Esophagus mucosa (tissue), 1 donor: ENCODE data around the gene SMARCE1. TPM values are rescaled to one million over a fixed set of nuclear protein-coding genes. Genes with fewer than 3 reads are reported as not detected.
"Not testable (repeated sequence)": the region's sequence is repeated elsewhere in the genome, so short reads cannot be mapped to it uniquely, and the experiment has no call there.

Source experiments
- ATAC-seq: fragments of 200-7000 bp; cut with Tn5 transposase; one replicate; pipeline ENCODE4 v1.9.1; 2020
- total RNA-seq: library from RNA; stranded (reverse); gene quantifications from one replicate; pipeline ENCODE4 v1.2.4, GENCODE V29; 2023
- donor health status: DM: yes; HTN: yes; CAD: no.

Gene SMARCE1
- total RNA-seq, 1 donor from 2014 or later: 51.7 TPM

DNA sequence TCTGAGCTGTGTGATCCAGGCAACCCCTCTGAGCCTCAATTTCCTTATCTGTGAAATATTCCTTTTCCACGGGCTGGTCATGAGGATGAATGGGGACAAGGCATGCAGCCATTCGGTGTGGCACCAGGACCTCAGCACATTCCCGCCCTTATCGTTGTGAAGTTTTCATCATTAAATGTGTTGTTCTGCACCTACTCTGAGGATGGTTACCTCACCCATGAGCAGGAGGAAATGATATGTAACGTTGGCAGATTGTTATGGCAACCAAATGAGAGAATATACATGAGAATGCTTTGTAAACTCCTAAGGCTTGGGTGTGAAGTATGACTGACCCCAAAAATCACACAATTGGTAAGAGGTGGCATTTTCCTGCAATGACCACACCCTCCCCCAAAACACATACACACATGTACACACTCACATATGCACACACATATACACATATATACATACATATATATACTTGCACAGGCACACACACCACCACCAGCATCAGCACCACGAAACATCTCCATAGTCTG lies 39.5 kb downstream of the SMARCE1 start:
- ATAC-seq: no peak

DNA sequence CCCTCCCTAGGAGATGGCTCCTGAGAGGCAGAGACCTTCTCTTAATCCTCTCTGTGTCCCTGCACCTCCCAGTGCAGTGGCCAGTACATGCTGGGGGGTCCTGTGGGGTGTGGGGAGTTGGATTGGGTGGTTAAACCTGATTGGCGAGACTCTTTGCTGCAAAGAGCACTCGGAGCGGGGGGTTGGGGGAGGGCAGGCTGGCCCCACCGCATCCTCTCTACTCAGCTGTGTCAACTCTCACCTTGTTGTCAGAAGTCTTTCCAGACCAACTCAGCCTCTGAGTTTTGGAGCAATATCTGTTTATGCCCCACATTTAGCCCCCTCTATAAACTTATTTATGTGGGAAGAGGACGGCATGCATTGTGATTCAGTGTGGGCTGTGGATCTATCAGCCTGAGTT lies 40.0 kb downstream of the SMARCE1 start:
- no peak for ATAC-seq

DNA sequence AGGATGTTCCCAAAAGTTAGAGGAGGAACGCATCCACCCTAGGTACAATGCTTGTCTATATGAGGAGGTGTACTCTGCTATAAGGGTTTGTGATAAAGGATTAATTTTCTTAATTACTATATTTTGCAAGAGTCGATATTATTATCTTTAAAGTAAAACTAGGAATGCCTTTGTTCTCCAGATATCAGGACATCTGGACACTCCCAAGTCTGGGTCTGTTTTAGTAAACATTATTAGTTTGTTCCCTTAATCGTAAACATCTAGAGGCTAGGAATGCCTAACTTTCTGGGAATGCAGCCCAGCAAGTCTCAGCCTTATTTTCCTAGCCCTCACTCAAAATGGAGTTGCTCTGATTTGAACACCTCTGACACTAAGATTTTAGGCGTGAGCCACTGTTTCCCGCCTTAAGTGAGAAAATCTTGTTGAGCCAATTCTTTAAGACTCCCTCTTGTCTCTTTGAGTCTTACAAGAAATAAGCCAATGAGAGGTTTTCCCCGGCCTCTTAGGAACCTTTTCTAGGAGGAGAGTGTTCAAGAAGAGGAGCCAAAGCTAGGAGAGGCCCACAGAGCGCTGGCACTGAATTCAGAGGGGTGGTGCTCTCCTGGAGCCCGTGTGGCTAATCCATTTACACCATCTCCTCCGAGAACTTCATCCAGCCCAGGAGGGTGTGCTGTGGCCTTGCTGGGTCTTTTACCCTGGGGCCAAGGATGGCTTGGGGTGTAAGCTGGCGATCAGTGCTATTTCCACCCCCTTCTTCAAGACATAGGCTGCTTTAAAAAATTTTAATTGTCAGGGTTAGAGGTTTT lies 40.9 kb downstream of the SMARCE1 start:
- ATAC-seq: no peak

DNA sequence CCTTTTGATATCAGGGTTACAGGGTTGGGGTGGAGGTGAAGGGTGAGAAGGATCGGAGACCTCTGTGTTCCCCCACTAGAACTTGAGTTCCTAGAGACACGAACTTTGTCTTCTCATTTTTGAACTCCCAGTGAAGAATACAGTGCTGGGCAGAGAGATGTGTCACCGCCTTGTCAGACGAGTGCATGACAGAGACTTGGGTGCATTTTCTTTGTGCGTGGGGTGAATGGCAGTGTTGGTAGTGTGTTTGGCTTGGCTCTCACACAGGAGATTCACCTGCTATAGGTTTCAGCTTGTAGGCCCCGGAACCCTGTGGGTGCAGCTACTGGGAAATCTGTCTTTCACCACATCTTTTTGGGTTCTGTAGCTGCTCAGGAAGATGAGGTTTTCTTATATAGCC lies 42.3 kb downstream of the SMARCE1 start:
- ATAC-seq: peak; percentile 52

DNA sequence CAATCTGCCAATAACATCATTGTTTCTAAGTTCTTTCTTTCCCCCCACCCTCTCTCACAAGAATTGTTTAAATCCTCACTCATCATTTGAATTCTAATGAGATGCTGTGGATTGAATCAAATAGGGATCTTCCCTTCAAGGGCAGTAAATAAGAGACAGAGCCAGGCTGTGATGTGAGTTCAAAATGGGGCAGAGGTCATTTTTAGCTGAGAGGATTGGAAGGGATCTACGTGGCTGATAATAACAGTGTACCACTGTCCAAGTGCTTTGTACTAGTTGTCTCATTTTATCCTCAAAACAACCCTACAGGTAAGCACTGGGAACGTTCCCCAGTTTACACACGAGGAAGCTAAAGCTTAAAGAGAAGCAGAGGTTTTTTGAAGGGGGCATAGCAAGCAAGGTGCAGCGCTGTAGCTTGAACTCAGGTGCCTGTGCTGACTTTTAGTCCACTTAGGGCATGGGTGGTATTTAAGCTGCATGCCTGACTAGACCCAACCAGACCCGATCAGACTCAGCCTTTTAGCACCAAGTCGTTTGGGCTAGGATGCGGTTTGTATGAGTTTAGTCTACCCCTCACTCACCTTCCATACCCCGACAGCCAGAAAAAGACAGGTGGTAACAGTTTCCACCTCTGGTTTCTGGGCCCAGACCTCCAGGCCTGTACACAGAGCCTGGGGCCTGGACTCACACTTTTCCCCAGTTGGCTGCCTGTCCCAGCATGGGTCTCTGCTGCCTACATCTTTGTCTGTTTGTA lies 43.1 kb downstream of the SMARCE1 start:
- no peak for ATAC-seq

DNA sequence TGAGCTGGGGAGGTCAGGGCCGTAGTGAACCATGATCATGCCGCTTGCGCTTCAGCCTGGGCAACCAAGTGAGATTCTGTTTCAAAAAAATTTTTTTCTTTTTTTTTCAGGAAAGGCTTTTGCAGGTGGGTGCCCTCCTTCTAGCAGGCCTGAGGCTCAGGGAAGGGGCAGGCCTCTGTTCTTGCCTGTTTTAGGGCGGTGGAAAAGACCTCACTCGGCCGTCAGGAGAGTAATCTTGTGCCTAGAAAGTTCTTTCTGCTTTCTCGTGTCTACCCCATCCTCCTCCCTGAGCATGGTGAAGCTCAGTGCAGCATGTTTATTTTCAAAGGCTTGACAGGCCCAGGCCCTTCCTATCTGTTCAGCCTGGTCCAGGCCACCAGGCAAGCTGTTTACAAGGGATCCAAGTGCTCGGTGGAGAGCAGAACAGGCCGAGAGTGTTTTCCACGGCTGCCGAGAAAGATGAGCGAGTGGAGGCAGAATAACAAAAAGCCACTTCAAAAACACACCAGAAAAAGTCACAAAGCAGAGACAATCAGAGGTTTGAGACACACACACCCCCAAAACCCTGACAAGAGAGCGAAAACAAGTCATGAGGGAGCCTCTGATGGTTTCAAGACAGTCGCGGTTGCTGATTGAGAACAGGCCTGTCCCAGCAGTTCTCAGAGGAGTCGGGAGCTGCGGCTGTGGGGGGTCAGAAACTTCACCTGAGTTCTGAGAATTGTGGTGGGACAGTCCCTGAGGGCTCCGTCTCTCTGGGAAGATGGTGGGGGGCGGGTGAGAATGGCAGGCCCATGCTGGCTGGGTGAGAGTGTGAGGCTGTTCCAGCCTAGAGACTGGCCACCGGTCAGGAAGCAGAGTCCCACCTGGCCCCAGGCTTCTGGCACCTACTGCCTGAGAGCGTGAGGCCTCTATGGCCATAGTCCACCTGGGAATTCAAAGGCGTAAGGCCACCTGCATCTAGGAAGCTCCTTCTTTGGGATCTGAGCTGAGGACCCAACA lies 44.9 kb downstream of the SMARCE1 start:
- no peak for ATAC-seq

DNA sequence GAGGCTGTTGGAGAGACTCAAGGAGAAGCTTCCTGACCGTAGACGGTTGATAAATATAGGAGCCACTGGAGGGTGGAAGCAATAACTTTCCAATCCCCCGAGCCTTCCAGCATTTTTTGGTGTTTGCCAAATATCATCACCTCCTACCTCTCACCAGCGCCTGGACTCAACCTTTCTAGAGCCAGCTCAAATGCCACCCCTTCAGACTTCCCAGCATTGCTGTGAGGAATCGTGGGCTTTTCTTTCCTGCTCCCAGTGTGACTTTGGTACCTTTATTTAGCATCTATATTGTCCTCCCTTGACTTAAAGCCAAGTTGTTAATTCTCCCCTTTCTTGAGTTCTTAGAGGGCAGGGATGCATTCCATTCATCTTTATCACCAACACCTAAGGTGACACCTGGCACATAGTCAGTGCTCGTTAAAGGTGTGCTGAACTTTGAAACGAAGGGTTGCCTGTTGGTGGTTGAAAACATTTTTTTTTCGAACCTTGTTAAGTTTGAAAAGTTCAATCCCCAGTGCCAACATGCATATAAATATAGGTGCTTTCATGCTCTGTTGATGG lies 47.1 kb downstream of the SMARCE1 start:
- no peak for ATAC-seq

DNA sequence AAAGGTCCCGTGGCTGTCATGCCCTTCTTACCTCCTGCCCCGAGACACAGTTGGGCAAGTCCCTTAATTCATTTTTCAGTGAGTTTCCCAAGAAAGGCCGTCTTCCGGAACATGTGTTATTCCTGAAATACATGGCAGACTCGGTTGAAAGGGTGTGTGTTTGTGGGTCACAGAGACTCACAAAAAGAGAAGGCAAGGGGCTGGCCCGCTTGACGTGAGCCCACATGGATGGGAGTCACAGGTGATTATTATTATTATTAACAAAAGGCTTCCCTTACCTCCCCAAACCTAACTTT lies 48.2 kb downstream of the SMARCE1 start:
- no peak for ATAC-seq

DNA sequence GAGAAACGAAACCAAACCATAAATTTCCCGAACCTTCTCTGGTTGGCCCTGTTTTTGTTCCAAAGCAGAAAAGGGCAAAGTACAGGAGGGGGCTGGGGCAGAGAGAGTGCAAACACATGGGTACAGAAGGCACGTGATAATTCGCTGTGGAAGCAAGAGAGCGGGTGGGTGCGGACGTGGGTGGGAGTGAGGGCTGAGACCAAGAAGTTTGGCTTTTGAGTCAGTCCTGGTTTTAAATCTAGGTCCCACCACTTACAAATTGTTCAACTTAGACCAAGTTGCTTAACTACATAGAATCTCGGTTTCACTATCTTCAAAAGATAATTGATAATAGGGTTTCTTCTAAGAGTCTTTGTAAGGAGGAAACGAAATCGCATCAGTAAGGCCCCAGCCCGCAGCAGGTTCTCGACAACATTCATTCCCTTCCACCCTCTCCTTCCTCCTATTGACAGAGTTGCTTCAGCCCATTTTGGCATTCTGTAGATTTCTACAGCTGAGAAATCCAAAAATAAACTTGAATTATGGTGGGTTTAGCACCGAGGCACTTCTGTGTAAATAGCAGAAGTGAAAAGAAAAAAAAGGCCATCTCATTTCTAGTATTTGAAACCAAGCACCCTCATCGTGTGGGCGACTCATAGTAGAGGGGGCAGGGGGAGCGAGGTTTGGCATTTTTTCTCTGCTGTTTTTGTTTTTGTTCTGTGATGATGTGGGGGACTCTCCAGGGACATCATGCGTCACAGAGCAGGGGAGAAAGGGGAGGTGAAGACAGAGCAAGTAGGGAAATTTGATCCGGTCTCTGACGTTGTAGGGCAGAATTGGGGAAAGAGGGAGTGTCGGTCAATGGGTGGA lies 48.8 kb downstream of the SMARCE1 start:
- no peak for ATAC-seq

DNA sequence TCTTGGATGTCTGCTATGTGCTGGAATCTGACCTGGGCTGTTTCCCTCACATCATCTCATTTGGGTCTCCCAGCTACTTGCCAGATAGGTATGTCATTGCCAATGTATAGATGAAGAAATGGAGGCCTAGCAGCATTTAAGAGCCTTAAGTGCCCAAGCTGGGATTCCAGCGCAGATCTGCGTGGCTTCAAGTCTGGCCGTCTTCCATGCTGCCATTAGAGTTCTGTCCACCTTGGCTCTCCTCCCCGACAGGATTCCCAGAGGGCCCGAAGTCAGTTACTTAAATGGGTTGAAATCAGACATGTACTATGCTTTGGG lies 49.4 kb downstream of the SMARCE1 start:
- ATAC-seq: no peak

DNA sequence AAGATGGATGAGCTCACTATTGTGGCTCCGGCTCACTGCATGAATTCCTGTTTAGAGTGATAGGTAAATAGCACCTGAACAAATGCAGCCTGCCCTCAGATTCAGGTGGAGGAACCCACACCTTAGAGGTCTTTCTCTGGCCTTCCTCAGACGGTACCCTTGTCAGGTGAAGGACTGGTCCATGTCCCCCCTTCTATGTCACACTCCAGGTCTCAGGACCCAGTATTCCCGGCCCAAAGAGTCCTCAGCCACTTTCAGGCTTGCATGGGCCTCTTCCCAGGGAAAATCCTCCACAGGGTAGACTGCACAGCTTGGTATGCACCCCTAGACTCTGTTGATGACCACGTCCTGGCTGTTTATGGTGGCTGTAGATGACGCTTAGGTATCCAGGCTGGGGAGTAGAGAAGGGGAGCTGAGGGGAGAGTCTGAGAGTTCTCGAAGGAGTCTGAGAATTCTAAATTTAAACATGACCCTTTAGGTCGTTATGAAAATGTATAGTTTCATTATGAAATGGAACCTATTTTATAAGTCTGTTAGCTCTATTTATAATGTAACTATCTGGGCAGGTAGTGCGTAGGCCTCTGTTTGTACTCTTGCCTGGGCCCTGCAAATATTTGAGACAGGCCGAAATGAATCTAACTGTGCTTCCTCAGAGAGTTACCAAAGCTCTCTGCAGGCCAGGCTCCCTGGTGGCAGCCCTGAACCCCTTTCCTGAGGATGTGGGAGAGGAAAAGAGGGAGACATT lies 49.9 kb downstream of the SMARCE1 start:
- ATAC-seq: no peak

DNA sequence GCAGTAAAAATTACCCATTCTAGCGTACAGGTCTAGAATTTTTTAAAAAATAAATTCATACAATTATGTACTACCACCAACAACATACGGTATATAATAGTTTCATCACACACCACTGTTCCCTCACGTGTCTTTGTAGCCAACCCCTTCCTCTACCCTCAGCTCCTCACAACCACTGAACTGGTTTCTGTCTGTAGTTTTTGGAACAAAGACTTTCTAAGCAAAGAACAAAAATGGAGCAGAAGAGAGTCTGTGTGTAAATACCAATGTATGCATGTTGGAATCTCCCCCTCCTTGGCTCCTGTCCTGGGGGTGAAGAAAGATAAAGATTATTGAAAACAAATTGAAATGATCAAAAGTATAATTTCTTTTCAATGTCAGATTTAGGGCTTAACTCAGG lies 50.5 kb downstream of the SMARCE1 start:
- no peak for ATAC-seq

DNA sequence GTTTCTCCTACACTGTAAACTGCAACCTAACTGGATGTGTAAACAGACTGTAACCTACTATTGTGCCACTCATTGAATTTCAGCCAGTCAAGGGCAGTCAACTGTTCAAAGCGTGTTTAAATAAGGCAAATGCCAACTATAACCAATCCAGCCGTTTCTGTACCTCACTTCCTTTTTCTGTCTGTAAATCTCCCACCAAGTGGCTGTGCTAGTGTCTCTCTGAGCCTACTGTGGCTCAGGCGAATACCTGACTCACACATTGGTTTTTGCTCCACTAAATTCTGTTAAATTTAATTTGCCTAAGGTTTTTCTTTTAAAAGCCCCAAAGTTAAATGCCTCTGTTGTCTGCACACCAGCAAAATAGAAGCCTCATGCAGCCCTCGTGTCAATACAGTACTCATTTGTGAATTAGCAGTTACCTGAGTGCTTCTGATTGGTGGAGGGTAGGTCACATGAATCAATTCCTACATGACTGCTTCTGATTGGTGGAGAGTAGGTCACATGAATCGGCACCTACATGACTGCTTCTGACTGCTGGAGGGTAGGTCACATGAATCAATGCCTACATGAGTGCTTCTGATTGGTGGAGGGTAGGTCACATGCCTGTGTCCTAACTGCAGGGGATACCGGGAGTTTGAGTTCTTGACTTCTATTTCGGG lies 51.2 kb downstream of the SMARCE1 start:
- ATAC-seq: peak; percentile 20

DNA sequence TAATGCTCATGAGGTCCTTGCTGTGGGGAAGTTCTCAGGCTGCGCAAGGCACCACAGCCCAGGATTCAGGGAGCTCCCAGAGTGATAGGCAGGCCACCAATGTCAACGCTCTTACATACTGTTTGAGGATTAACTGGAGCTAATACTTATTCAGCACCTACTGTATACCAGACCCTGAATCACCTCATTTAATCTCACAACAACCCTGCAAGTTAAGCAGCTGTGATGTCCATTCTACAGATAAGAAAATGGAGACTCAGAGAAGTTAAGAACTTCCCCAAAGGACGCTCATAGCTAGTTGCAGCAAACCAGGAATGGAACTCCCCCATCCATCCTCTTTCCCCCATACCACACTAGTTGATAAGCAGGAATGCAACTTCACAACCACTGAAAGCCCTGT lies 56.9 kb downstream of the SMARCE1 start:
- no peak for ATAC-seq

DNA sequence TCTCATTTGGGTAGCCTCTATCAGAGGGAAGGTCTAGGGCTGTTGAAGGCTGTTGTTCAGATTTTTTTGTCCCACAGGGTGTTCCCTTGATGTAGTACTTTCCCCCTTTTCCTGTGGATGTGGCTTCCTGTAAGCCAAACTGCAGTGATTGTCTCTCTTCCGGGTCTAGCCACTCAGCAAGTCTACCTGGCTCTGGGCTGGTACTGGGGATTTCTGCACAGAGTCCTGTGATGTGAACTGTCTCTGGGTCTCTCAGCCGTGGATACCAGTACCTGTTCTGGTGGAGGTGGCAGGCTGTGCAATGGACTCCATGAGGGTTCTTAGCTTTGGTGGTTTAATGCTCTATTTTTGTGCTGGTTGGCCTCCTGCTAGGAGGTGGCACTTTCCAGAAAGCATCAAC lies 59.1 kb downstream of the SMARCE1 start:
- ATAC-seq: no peak

DNA sequence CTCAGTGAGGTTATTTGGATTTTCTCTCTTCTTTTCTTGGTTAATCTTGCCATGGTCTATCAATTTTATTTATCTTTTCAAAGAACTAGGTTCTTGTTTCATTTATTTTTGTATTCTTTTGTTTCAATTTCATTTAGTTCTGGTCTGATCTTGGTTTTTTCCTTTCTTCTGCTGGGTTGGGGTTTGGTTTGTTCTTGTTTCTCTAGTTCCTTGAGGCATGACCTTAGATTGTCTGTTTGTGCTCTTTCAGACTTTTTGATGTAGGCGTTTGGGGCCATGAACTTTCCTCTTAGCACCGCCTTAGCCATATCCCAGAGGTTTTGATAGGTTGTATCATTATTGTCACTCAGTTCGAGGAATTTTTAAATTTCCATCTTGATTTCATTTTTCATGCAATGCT lies 61.4 kb downstream of the SMARCE1 start:
- not testable (repeated sequence) for ATAC-seq

DNA sequence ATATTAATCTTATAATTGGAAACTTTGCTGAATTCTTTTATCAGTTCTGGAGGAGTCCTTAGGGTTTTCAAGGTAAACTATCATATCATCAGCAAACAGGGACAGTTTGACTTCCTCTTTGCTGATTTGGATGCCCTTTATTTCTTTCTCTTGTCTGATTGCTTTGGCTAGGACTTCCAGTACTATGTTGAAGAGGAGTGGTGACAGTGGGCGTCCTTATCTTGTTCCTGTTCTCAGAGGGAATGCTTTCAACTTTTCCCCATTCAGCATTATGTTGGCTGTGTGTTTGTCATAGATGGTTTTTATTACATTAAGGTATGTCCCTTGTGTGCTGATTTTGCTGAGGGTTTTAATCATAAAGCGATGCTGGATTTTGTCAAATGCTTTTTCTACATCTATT lies 62.7 kb downstream of the SMARCE1 start:
- not testable (repeated sequence) for ATAC-seq

DNA sequence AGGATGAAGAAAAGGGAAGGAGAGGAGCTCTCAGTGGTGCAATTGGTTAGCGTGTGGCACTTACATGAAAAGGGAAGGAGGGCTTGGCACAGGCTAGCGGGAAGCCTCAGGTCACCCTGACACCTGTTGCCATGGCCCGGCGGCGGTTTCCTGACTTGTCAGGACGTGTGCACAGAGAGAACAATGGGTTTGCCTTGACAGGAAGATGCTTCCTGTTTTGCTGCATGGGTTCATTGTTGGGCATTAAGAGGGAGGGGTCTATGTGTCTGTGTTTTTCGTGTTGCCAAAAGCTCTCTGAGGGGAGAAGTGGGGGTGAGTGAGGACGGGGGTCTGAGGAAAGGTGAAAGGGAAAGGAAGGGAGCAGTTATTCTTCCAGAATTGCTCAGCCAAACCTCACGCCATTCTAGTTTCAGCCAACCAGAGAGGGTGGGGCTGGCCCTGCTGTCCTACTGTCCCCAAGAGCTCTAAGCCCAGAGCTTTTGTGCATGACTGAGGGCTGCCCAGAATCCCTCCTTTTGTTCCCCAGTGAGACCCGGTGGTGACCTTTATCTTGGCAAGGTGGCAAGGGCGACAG lies 65.2 kb downstream of the SMARCE1 start:
- peak; percentile 98 for ATAC-seq

DNA sequence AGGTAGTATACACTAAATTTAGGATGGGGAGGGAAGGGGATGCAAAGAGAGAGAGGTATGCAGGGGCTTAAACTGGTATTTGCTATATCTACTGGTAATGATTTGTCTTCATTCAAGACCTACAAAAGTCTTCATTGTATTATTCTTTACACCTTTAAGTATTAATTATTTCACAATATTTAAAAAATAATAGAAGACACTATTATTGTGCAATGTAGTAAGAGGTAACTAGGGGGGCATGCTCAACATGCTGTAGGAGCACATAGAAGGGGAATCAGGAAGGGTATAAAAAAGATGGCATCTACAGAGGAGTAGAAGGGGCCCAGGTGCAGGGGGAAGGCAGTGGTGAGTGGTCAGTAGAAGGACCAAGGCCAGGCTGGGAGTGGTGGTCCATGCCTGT lies 67.5 kb downstream of the SMARCE1 start:
- no peak for ATAC-seq

DNA sequence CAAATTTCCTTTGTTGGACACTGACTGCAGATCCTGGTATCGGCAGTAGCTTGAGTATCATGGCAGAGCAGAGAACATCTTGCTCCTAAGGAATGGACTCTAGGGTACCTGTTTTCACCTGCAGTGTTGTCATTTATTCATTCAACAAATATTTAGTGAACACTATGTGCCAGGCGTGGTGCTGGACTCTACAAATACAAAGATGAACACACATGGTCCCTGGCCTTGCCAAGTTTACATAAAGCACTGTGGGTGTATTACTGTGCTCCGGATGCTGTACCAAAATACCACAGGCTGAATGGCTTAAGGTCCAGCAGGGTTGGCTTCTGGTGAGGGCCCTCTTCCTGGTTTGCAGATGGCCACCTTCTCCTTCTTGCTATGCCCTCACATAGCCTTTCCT lies 68.1 kb downstream of the SMARCE1 start:
- no peak for ATAC-seq
